ENCODE measurements around the gene GRK2.
A peak's percentile ranks its signal among the peaks of the same experiment; 100 is the strongest.

Gene GRK2

GRCh38 chr11:67278939-67279588, 12.8 kb downstream of the GRK2 start:
- H3K36me3 ChIP-seq (ENCODE audit: control insufficient read depth in 2 of 2, insufficient read depth in 2 of 2, low read length in 2 of 2) = peaks cover 47 to 48% of the 10 kb centered on the region in 2 donors
- no peaks in the 10 kb centered on the region for H3K9me3 ChIP-seq (ENCODE audit: control insufficient read depth in 2 of 2, low read length in 2 of 2)
- H3K27me3 ChIP-seq (ENCODE audit: control insufficient read depth in 1 of 2, insufficient read depth in 2 of 2, low read length in 2 of 2) = no peaks in the 10 kb centered on the region
- H3K4me3 ChIP-seq (ENCODE audit: low read length in 2 of 2) = no peak overlapping the region
- peaks cover 57% of the 10 kb centered on the region for H3K4me1 ChIP-seq (ENCODE audit: control insufficient read depth, insufficient read depth, low read length)
- H3K27ac ChIP-seq (ENCODE audit: low read length) = peak overlapping the region; percentile 71
- H3K9ac ChIP-seq (ENCODE audit: low read length in 2 of 2) = no peak overlapping the region

DNA sequence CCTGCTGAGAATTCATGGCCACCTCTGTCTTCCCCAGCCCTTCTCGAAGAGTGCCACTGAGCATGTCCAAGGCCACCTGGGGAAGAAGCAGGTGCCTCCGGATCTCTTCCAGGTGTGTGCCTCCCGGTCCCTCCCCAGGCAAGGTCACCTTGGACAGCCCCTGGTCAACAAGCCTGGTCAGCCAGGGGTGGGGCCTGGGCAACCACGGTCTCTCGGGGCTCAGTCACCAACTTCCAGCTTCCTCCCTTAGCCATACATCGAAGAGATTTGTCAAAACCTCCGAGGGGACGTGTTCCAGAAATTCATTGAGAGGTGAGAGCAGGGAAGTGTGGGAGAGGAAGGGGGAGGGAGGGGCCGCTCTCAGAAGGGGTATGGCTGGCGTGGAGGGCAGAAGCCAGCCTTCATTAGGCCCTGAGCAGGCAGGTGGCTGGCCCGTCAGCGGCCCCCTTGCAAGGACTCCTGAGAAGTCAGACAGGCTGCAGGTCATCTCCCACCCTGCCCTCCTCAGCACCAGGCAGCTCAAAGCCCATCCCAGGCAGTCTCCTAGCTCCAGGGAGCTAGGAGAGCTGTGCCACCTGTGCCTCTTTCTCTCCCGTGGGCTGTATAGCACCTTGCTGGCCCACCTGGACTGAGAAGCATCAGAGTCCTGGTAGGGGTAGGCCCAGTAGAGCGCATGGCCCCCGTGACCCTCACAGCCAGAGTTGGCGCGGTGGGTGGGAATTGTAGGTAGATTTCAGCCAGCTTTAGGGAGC, 13.5 kb downstream of the GRK2 start:
- no peak overlapping the region for H3K27ac ChIP-seq (ENCODE audit: low read length)
- no peak overlapping the region for H3K9ac ChIP-seq (ENCODE audit: low read length in 2 of 2)
- no peaks in the 10 kb centered on the region for H3K27me3 ChIP-seq (ENCODE audit: control insufficient read depth in 1 of 2, insufficient read depth in 2 of 2, low read length in 2 of 2)
- peaks cover 50 to 52% of the 10 kb centered on the region in 2 donors for H3K36me3 ChIP-seq (ENCODE audit: control insufficient read depth in 2 of 2, insufficient read depth in 2 of 2, low read length in 2 of 2)
- H3K4me1 ChIP-seq (ENCODE audit: control insufficient read depth, insufficient read depth, low read length) = peaks cover 51% of the 10 kb centered on the region
- H3K4me3 ChIP-seq (ENCODE audit: low read length in 2 of 2) = no peak overlapping the region
- no peaks in the 10 kb centered on the region for H3K9me3 ChIP-seq (ENCODE audit: control insufficient read depth in 2 of 2, low read length in 2 of 2)

DNA sequence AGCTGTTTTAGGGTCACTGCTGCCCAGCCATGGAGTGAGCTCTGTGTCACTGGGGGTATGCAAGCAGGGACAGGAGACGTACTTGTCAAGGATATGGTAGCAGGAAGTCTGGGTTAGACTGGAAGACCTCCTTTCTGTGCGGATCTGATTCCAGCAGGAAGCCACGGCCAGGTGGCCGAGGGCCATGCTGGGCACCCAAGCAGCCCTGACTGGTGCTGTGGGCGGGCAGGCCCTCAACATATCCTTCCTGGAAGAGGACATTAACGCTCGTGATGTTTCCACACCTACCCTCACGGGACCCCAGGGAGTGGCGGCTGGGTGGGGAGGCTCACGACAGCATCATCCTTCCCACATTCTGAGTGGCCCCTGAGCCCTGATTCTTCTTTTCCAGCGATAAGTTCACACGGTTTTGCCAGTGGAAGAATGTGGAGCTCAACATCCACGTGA, 14.1 kb downstream of the GRK2 start:
- Histone ChIP-seq H3K27ac (ENCODE audit: low read length) (no peak overlapping the region), H3K4me1 (ENCODE audit: control insufficient read depth, insufficient read depth, low read length) (peaks cover 45% of the 10 kb centered on the region), H3K27me3 (ENCODE audit: control insufficient read depth in 1 of 2, insufficient read depth in 2 of 2, low read length in 2 of 2) (no peaks in the 10 kb centered on the region), H3K9me3 (ENCODE audit: control insufficient read depth in 2 of 2, low read length in 2 of 2) (no peaks in the 10 kb centered on the region), H3K4me3 (ENCODE audit: low read length in 2 of 2) (no peak overlapping the region), H3K9ac (ENCODE audit: low read length in 2 of 2) (no peak overlapping the region), H3K36me3 (ENCODE audit: control insufficient read depth in 2 of 2, insufficient read depth in 2 of 2, low read length in 2 of 2) (peaks cover 55 to 56% of the 10 kb centered on the region in 2 donors)

- peaks cover 39% of the 10 kb centered on the region for H3K4me1 ChIP-seq (ENCODE audit: control insufficient read depth, insufficient read depth, low read length)
Observed at GRCh38 chr11:67280788-67281551, 14.7 kb downstream of the GRK2 start.

DNA sequence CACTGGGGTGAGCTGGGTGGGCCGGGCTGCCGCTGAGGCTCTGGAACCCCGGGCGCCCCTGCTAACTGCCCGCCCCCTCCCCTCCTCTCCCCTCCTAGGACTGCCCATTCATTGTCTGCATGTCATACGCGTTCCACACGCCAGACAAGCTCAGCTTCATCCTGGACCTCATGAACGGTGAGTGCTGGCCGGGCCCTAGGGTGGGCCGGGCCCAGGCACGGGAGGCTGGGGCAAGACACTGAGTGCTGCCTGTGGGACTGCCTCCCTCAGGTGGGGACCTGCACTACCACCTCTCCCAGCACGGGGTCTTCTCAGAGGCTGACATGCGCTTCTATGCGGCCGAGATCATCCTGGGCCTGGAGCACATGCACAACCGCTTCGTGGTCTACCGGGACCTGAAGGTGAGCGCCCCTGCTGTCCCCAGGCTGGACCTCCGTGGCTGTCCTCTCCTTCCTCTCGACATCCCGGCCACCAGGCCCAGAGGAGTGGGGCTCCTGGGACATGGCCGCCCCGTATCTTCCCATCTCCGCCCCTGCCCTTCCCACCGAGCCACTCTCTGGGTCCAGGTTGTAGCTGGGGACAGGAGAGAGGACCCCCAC, 15.4 kb downstream of the GRK2 start:
- H3K27me3 ChIP-seq (ENCODE audit: control insufficient read depth in 1 of 2, insufficient read depth in 2 of 2, low read length in 2 of 2) = no peaks in the 10 kb centered on the region
- H3K36me3 ChIP-seq (ENCODE audit: control insufficient read depth in 2 of 2, insufficient read depth in 2 of 2, low read length in 2 of 2) = peaks cover 55 to 60% of the 10 kb centered on the region in 2 donors
- H3K4me1 ChIP-seq (ENCODE audit: control insufficient read depth, insufficient read depth, low read length) = peaks cover 38% of the 10 kb centered on the region
- H3K9me3 ChIP-seq (ENCODE audit: control insufficient read depth in 2 of 2, low read length in 2 of 2) = no peaks in the 10 kb centered on the region
- no peak overlapping the region for H3K27ac ChIP-seq (ENCODE audit: low read length)
- H3K9ac ChIP-seq (ENCODE audit: low read length in 2 of 2) = no peak overlapping the region
- no peak overlapping the region for H3K4me3 ChIP-seq (ENCODE audit: low read length in 2 of 2)

More at GRCh38 chr11:67280788-67281551, 14.7 kb downstream of the GRK2 start:
- Histone ChIP-seq H3K9ac (ENCODE audit: low read length in 2 of 2) (no peak overlapping the region), H3K27ac (ENCODE audit: low read length) (no peak overlapping the region), H3K27me3 (ENCODE audit: control insufficient read depth in 1 of 2, insufficient read depth in 2 of 2, low read length in 2 of 2) (no peaks in the 10 kb centered on the region), H3K36me3 (ENCODE audit: control insufficient read depth in 2 of 2, insufficient read depth in 2 of 2, low read length in 2 of 2) (peaks cover 55 to 60% of the 10 kb centered on the region in 2 donors), H3K4me3 (ENCODE audit: low read length in 2 of 2) (no peak overlapping the region), H3K9me3 (ENCODE audit: control insufficient read depth in 2 of 2, low read length in 2 of 2) (no peaks in the 10 kb centered on the region)

DNA sequence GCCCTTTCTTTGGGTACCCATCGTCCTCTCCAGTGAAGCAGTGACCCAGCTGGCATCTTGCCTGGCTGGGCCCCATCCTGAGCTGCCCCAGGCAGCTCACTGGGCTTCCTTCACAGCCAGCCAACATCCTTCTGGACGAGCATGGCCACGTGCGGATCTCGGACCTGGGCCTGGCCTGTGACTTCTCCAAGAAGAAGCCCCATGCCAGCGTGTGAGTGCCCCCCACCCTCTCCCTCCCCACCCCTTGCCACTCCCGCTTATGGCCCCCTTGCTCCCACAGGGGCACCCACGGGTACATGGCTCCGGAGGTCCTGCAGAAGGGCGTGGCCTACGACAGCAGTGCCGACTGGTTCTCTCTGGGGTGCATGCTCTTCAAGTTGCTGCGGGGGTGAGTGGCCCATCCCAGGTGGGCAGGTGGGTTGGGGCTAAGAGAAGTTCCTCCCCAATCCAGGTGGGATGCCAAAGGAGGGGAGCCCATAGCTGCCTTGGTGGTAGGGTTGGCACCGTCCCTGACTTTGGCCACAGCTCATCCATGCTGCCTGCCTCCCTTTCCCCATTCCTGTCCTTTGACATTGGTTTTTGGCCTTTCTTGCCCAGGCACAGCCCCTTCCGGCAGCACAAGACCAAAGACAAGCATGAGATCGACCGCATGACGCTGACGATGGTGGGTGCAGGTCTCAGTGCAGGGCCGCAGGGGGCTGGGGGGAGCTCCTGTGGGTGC, 16.0 kb downstream of the GRK2 start:
- no peaks in the 10 kb centered on the region for H3K9me3 ChIP-seq (ENCODE audit: control insufficient read depth in 2 of 2, low read length in 2 of 2)
- H3K36me3 ChIP-seq (ENCODE audit: control insufficient read depth in 2 of 2, insufficient read depth in 2 of 2, low read length in 2 of 2) = peaks cover 55 to 60% of the 10 kb centered on the region in 2 donors
- no peak overlapping the region for H3K9ac ChIP-seq (ENCODE audit: low read length in 2 of 2)
- H3K4me3 ChIP-seq (ENCODE audit: low read length in 2 of 2) = no peak overlapping the region
- no peak overlapping the region for H3K27ac ChIP-seq (ENCODE audit: low read length)
- H3K27me3 ChIP-seq (ENCODE audit: control insufficient read depth in 1 of 2, insufficient read depth in 2 of 2, low read length in 2 of 2) = no peaks in the 10 kb centered on the region
- peaks cover 38% of the 10 kb centered on the region for H3K4me1 ChIP-seq (ENCODE audit: control insufficient read depth, insufficient read depth, low read length)

DNA sequence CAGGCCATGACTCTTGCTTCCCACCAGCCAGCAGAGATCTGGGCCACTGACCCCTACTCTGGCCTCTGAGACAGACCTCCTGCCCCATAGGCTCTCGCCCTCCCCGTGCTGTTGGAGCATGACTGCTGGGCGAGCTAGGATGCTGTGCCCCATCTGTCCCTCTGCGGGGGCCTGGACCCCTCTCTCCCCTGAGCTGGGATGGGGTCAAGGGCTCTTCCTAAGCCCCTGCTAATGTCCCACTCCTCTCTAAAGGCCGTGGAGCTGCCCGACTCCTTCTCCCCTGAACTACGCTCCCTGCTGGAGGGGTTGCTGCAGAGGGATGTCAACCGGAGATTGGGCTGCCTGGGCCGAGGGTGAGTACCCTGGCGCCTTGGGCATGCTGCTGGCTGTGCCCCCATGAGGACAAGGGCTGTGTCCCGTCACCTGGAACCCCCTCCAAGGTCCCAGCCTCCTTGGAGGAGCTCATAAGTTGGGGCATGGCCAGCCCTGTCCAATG, 16.7 kb downstream of the GRK2 start:
- Histone ChIP-seq H3K9ac (ENCODE audit: low read length in 2 of 2) (no peak overlapping the region), H3K9me3 (ENCODE audit: control insufficient read depth in 2 of 2, low read length in 2 of 2) (no peaks in the 10 kb centered on the region), H3K4me1 (ENCODE audit: control insufficient read depth, insufficient read depth, low read length) (peaks cover 38% of the 10 kb centered on the region), H3K36me3 (ENCODE audit: control insufficient read depth in 2 of 2, insufficient read depth in 2 of 2, low read length in 2 of 2) (peaks cover 55 to 60% of the 10 kb centered on the region in 2 donors), H3K4me3 (ENCODE audit: low read length in 2 of 2) (no peak overlapping the region), H3K27me3 (ENCODE audit: control insufficient read depth in 1 of 2, insufficient read depth in 2 of 2, low read length in 2 of 2) (no peaks in the 10 kb centered on the region), H3K27ac (ENCODE audit: low read length) (no peak overlapping the region)

GRCh38 chr11:67283481-67283963, 17.2 kb downstream of the GRK2 start:
- Histone ChIP-seq H3K36me3 (ENCODE audit: control insufficient read depth in 2 of 2, insufficient read depth in 2 of 2, low read length in 2 of 2) (peaks cover 55 to 60% of the 10 kb centered on the region in 2 donors), H3K27me3 (ENCODE audit: control insufficient read depth in 1 of 2, insufficient read depth in 2 of 2, low read length in 2 of 2) (no peaks in the 10 kb centered on the region), H3K27ac (ENCODE audit: low read length) (no peak overlapping the region), H3K4me1 (ENCODE audit: control insufficient read depth, insufficient read depth, low read length) (peaks cover 38% of the 10 kb centered on the region), H3K9me3 (ENCODE audit: control insufficient read depth in 2 of 2, low read length in 2 of 2) (no peaks in the 10 kb centered on the region), H3K9ac (ENCODE audit: low read length in 2 of 2) (no peak overlapping the region), H3K4me3 (ENCODE audit: low read length in 2 of 2) (no peak overlapping the region)

GRCh38 chr11:67284811-67285540, 18.7 kb downstream of the GRK2 start:
- Histone ChIP-seq H3K4me1 (ENCODE audit: control insufficient read depth, insufficient read depth, low read length) (peaks cover 34% of the 10 kb centered on the region), H3K9me3 (ENCODE audit: control insufficient read depth in 2 of 2, low read length in 2 of 2) (no peaks in the 10 kb centered on the region), H3K9ac (ENCODE audit: low read length in 2 of 2) (no peak overlapping the region), H3K27me3 (ENCODE audit: control insufficient read depth in 1 of 2, insufficient read depth in 2 of 2, low read length in 2 of 2) (no peaks in the 10 kb centered on the region), H3K27ac (ENCODE audit: low read length) (no peak overlapping the region), H3K36me3 (ENCODE audit: control insufficient read depth in 2 of 2, insufficient read depth in 2 of 2, low read length in 2 of 2) (peaks cover 48% of the 10 kb centered on the region in 2 donors), H3K4me3 (ENCODE audit: low read length in 2 of 2) (no peak overlapping the region)
